DND-41 (cell line): ENCODE measurements around the gene ZCCHC24.

ENCODE experiments used
- EZH2 ChIP-seq: IDR thresholded peaks from 3 replicates; pipeline ENCODE4 v1.6.1; 2012; ENCODE audit warnings: borderline replicate concordance, low read depth, mild to moderate bottlenecking, moderate library complexity, low read length, inconsistent platforms; ENCODE audit not compliant: severe bottlenecking
- TF ChIP-seq, protein P1 (sequence below): IDR thresholded peaks from 2 replicates; pipeline ENCODE4 v1.5.1; 2012; ENCODE audit warnings: borderline replicate concordance, low read length, moderate library complexity, mild to moderate bottlenecking; ENCODE audit not compliant: poor library complexity, severe bottlenecking; ENCODE audit errors: extremely low read depth

DNA sequence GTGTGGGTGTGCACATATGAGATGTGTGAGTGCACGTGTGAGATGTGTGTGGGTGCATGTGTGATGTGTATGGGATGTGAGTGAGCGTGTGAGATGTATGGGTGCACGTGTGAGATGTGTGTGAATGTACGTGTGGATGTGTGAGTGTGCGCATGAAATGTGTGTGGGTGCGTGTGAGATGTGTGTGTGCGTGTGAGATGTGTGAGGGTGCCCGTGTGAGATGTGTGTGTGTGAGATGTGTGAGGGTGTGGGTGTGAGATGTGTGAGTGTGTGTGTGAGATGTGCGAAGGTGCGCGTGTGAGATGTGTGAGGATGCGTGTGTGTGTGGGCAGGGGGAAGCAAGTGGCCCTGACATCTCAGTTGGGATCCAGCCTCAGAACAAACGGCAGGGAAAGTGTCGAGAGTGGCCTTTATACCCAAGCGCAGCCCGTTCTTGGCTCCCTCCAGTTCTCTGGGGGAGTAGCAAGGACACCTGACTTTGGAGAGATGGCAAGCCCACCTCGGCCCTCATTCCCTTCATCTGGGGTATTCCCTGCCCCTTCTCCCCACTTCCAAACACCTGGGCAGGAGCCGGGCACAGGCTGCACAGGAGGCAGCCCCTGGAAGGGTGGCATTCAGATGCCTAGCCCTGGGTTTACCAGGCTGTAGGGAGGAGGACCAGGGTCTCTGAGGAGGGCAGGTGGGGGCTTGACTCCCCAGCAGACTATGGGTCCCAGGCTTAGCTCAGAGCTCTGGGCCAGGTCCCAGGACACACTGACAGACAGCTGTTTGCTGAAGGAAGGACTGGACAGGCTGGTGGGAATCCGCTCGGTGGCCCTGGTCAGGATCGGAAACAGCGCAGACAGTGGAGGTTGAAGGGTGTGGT lies 66.5 kb downstream of the ZCCHC24 start:
- TF ChIP-seq, protein P1, sequence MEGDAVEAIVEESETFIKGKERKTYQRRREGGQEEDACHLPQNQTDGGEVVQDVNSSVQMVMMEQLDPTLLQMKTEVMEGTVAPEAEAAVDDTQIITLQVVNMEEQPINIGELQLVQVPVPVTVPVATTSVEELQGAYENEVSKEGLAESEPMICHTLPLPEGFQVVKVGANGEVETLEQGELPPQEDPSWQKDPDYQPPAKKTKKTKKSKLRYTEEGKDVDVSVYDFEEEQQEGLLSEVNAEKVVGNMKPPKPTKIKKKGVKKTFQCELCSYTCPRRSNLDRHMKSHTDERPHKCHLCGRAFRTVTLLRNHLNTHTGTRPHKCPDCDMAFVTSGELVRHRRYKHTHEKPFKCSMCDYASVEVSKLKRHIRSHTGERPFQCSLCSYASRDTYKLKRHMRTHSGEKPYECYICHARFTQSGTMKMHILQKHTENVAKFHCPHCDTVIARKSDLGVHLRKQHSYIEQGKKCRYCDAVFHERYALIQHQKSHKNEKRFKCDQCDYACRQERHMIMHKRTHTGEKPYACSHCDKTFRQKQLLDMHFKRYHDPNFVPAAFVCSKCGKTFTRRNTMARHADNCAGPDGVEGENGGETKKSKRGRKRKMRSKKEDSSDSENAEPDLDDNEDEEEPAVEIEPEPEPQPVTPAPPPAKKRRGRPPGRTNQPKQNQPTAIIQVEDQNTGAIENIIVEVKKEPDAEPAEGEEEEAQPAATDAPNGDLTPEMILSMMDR, result no peak
- TF ChIP-seq EZH2, result no peak
